ENCODE results near the gene IPCEF1.
"Not testable (repeated sequence)": the region's sequence is repeated elsewhere in the genome, so short reads cannot be mapped to it uniquely, and the experiment has no call there.

- not testable (repeated sequence) for TF ChIP-seq CTCF (conservative IDR thresholded peaks at IDR 0.05); ZFX (IDR thresholded peaks at IDR 0.05)
Observed at GRCh38 chr6:154172393-154172792, 184.2 kb downstream of the IPCEF1 start.
